Stomach (tissue), 4 donors: ENCODE measurements around the gene C1orf159.

Experiments
- POLR2A ChIP-seq, 4 donors: fragments of 450-650 bp; IDR thresholded peaks; one replicate each; pipeline ENCODE4 v1.6.1; 2016; ENCODE audit warnings: antibody characterized with exemption in 4 of 4, control low read depth in 2 of 4, mild to moderate bottlenecking in 1 of 4, moderate library complexity in 1 of 4
- TF ChIP-seq, protein P1 (sequence below), 7 experiments: fragments of 450-650 bp in 4 of 7; fragments of 200-600 bp in 3 of 7; sonication (generic) in 3 of 7; IDR thresholded peaks; one replicate each; pipeline ENCODE4 v1.5.1; 2016 to 2019; ENCODE audit warnings: antibody characterized with exemption in 7 of 7, control low read depth in 2 of 7, mild to moderate bottlenecking in 1 of 7

DNA sequence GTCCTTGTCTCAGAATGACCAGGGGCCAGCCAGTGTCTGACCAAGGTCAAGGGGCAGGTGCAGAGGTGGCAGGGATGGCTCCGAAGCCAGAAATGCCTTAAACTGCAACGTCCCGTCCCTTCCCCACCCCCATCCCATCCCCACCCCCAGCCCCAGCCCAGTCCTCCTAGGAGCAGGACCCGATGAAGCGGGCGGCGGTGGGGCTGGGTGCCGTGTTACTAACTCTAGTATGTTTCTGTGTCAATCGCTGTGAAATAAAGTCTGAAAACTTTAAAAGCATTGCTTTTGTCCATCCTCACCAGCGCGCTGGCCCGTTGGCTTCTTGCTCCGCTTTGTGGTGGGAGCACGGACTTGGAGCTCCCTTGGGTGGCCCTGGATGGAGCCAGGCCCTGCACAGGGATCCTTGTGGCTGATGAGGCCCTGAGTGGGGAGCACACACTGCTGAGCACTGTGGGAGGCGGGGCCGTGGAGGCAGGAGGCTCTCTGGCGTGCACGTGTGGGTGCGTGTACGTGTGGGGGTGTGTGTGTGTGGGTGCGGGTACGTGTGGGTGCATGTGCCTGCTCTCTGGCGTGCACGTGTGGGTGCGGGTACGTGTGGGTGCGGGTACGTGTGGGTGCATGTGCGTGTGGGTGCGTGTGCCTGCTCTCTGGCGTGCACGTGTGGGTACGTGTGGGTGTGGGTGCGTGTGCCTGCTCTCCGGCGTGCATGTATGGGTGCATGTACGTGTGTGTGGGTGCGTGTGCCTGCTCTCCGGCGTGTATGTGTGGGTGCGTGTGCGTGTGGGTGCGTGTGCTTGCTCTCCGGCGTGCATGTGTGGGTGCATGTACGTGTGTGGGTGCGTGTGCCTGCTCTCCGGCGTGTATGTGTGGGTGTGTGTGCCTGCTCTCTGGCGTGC is 59.8 kb downstream of the C1orf159 start:
- TF ChIP-seq, protein P1, sequence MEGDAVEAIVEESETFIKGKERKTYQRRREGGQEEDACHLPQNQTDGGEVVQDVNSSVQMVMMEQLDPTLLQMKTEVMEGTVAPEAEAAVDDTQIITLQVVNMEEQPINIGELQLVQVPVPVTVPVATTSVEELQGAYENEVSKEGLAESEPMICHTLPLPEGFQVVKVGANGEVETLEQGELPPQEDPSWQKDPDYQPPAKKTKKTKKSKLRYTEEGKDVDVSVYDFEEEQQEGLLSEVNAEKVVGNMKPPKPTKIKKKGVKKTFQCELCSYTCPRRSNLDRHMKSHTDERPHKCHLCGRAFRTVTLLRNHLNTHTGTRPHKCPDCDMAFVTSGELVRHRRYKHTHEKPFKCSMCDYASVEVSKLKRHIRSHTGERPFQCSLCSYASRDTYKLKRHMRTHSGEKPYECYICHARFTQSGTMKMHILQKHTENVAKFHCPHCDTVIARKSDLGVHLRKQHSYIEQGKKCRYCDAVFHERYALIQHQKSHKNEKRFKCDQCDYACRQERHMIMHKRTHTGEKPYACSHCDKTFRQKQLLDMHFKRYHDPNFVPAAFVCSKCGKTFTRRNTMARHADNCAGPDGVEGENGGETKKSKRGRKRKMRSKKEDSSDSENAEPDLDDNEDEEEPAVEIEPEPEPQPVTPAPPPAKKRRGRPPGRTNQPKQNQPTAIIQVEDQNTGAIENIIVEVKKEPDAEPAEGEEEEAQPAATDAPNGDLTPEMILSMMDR (IDR thresholded peaks at IDR 0.05), result no peak
- TF ChIP-seq POLR2A (IDR thresholded peaks at IDR 0.05), result no peak
